Activated naive CD4-positive, alpha-beta T cell (primary cell): ENCODE data around the gene LILRB2.
"Not testable (repeated sequence)": the region's sequence is repeated elsewhere in the genome, so short reads cannot be mapped to it uniquely, and the experiment has no call there.

Source experiments
- DNase-seq, 4 experiments: peaks; one replicate each; lab custom pipeline; 2025; lab: John Stamatoyannopoulos, UW

LILRB2 gene

DNA sequence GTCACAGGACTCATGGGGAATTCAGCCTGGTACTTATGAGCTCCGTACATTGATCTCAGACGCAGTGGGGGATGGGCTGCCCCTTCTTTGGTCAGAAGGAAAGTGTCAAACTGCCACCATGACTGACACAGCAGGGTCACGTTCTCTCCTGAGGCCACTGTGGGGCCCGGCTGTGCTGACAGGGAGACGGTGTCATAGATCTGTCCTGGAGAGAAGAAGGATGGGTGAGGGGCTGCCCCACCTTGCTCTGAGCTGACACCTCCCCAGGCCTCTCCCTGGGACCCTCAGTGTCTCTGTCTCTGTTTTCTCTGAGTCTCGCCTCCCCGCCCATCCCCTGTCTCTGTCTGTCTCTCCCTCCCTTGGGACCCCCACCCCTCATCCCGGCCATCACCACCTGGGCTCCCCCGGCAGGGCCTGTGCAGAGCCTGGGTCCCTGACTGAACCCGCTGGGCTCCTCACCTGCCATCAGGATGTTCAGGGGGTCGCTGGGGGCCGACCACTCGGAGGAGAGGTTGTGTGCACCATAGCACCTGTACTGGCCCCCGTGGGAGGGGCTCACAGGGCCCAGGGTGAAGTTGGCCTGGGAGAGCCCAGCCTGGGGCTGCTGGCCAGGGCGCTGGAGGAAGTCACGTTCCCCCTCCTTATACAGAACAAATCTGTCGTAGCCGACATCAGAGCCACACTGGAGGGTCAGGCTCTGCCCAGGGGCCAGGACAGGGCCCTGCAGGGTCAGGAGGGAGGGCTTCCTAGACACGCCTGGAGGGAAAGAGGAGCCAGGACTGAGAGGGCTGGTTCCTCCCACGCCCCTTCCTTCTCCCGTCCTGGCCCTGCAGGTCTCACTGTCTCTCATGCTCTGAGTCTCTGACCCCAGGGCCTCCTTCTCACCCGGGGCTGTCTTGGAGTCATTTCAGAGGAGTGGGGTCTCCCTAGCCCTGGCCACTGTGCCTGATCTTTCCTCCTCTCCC is 40.3 kb downstream of the LILRB2 start:
- DNase-seq: not testable (repeated sequence)

DNA sequence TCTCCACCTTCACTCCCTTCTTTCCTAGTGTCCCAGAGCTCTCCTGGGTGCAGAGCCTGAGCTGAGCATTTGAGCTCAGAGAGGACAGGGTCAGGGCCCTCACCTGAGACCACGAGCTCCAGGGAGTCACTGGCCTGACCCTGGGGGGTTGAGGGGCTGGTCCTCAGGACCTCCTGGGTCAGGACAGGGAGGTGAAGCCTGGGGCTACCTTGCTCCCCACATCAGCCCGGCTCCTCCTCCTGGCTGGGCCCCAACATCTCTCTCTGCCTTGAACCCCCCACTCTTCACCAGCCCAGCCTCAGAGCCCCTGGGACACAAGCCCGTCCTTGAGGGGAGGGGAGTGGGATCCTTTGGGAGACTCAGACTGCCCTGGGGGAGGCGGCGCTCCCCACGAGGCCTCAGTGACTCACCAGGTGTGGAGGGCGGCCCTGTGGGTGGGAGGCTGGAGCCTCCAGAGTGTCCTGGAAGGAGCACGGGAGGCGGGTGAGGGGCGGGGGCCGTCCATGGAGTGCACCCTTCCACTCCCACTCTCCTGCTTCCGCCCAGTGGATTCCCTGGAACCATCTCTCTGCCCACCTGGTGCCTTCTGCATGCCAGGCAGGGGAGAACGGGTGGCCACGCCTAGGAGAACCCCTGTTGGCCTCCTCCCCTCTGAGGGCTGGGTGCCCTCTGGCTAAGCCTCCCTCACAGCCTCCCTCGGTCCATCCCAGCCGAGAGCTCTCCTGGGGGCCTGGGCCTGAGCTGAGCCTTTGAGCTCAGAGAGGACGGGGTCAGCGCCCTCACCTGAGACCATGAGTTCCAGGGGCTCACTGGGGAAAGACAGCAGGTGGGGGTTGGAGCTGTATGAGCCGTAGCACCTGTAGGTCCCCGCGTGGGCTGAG is 41.2 kb downstream of the LILRB2 start:
- not testable (repeated sequence) for DNase-seq

- DNase-seq: no peak
These were observed 47.0 kb downstream of the LILRB2 start for GRCh38 chr19:54233941-54234340.

GRCh38 chr19:54231077-54231931 is 49.6 kb downstream of the LILRB2 start:
- peak; percentile 81 to 85 (median 82) for DNase-seq

- no peak for DNase-seq
These were observed 50.9 kb downstream of the LILRB2 start for GRCh38 chr19:54230031-54230430.

DNA sequence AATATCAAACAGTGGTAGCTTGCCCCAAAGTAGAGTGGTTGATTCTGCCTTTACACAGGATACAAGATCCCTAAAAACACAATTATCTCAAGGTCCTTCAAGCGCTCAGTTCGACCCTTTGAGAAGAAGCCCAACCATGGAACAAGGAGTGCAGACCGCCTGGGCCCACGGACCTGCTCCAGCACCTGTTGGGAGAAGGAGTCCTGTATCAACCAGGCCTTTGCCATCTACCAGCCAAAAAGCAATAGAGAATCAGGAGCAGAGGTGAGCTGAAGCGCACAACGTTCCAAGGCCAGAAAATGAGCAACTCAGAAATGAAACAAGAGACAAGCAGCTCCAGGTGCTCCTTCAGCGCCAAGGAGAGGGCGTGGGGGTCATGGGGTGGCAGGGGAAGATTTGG is 51.8 kb downstream of the LILRB2 start:
- no peak for DNase-seq

- DNase-seq: not testable (repeated sequence)
These were observed 56.3 kb downstream of the LILRB2 start for GRCh38 chr19:54224619-54225018.

DNA sequence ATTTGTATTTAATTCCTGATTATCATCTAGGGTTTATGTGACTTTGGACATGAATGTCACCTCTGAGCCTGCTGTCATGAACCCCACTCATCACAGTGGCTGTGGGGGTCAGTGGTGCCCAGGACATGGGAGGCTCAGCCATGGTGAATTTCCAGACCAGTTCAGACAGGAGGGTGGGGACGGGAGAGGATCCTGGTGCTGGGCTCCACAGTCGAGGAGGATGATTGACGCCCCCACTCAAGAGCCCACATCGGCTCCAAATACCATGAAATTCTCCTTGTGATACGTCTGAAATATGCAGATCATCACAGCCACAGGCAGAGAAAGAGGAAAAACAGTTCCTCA is 57.0 kb downstream of the LILRB2 start:
- not testable (repeated sequence) for DNase-seq
